Mammary epithelial cell (primary cell): ENCODE measurements around the gene CRTAP.

Experiments
- EZH2 ChIP-seq: IDR thresholded peaks from 2 replicates; pipeline ENCODE4 v1.6.1; 2012; ENCODE audit warnings: low read length, inconsistent platforms, borderline replicate concordance
- TF ChIP-seq, protein P1 (sequence below), 2 donors: IDR thresholded peaks in 1 of 2; conservative IDR thresholded peaks in 1 of 2; 2 replicates each; pipeline ENCODE4 v1.5.1; 2011 to 2012; ENCODE audit warnings: inconsistent platforms in 2 of 2, low read length in 2 of 2, mild to moderate bottlenecking in 2 of 2, control low read depth in 1 of 2, low read depth in 1 of 2; ENCODE audit not compliant: insufficient read depth in 1 of 2; ENCODE audit errors: extremely low read depth in 1 of 2

DNA sequence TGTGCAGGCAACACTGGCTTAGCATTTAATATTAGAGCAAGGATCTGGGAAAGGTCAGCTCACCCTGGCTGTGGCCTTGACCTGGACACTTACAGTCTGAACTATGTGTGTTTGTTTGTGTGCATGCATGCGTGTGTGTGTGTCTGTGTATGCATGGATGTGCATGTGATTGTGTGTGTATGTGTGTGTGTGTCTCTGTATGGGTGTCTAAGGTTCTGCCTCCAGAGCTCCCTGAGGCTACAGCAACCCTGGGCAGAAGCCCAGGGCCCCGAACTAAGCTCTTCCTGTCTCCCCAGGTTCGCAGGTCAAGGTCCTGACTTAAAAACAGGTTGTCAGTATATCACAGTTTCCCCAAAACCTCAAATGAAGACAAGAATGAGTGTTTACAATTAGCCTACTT, 53.5 kb downstream of the CRTAP start:
- TF ChIP-seq, protein P1, sequence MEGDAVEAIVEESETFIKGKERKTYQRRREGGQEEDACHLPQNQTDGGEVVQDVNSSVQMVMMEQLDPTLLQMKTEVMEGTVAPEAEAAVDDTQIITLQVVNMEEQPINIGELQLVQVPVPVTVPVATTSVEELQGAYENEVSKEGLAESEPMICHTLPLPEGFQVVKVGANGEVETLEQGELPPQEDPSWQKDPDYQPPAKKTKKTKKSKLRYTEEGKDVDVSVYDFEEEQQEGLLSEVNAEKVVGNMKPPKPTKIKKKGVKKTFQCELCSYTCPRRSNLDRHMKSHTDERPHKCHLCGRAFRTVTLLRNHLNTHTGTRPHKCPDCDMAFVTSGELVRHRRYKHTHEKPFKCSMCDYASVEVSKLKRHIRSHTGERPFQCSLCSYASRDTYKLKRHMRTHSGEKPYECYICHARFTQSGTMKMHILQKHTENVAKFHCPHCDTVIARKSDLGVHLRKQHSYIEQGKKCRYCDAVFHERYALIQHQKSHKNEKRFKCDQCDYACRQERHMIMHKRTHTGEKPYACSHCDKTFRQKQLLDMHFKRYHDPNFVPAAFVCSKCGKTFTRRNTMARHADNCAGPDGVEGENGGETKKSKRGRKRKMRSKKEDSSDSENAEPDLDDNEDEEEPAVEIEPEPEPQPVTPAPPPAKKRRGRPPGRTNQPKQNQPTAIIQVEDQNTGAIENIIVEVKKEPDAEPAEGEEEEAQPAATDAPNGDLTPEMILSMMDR (conservative IDR thresholded peaks at IDR 0.05 in 1 of 2, IDR thresholded peaks at IDR 0.05 in 1 of 2; ENCODE audit: extremely low read depth in 1 of 2, insufficient read depth in 1 of 2, low read depth in 1 of 2, low read length in 2 of 2): no peak
- no peak for TF ChIP-seq EZH2
